Mucosa of descending colon (tissue), 3 donors: ENCODE measurements around the gene CNDP1. TPM values are rescaled to one million over a fixed set of nuclear protein-coding genes. Genes with fewer than 3 reads are reported as not detected.

Experiments used
- ATAC-seq: fragments of 200-7000 bp; cut with Tn5 transposase; one replicate; pipeline ENCODE4 v1.9.1; 2020; ENCODE audit warnings: mild to moderate bottlenecking, moderate library complexity
- DNase-seq, 3 donors: peaks; one replicate each; pipeline ENCODE4 v3.0.0-alpha.2; 2020
- H3K36me3 ChIP-seq: fragments of 200-600 bp; one replicate; pipeline ENCODE4 v1.8.0; 2021; ENCODE audit warnings: low read depth, mild to moderate bottlenecking
- H3K4me1 ChIP-seq: fragments of 200-600 bp; one replicate; pipeline ENCODE4 v1.8.0; 2021; ENCODE audit warnings: low read depth, mild to moderate bottlenecking
- H3K4me3 ChIP-seq: fragments of 200-600 bp; one replicate; pipeline ENCODE4 v1.8.0; 2021; ENCODE audit warnings: mild to moderate bottlenecking
- H3K9me3 ChIP-seq: fragments of 200-600 bp; one replicate; pipeline ENCODE4 v1.8.0; 2021; ENCODE audit warnings: mild to moderate bottlenecking
- intact Hi-C, 2 donors: fragments of 100-400 bp; cut with DNase I in 1 of 2; cut with micrococcal nuclease in 1 of 2; formaldehyde crosslinking; loops; one replicate each; pipeline versions ENCODE4 v1.11.0 to v1.11.1; 2022; cut with DNase I, micrococcal nuclease
- total RNA-seq, 3 donors: library from RNA; stranded (reverse); fragmentation: NEBNext Ultra II Directional in 2 of 3; extraction: Animal tissue kit (Norgen Biotek cat#: 25700) in 2 of 3; gene quantifications; one replicate each; pipeline versions ENCODE4 v1.2.1 to v1.2.4, GENCODE V29; 2021 to 2023
- TF ChIP-seq, protein P1 (sequence below): fragments of 200-600 bp; IDR thresholded peaks from one replicate; pipeline ENCODE4 v1.8.0; 2022; ENCODE audit warnings: antibody characterized with exemption, mild to moderate bottlenecking
- donor health status: DM: no; HTN: no; CAD: no; lungs with moderate emphysema.
- donor health status: DM: no; HTN: no; CAD: no.
- donor health status: DM: no; HTN: yes; CAD: no.

CNDP1 gene
- total RNA-seq, 3 donors from 2014 or later: 0.19 to 0.32 (median 0.19) TPM

DNA sequence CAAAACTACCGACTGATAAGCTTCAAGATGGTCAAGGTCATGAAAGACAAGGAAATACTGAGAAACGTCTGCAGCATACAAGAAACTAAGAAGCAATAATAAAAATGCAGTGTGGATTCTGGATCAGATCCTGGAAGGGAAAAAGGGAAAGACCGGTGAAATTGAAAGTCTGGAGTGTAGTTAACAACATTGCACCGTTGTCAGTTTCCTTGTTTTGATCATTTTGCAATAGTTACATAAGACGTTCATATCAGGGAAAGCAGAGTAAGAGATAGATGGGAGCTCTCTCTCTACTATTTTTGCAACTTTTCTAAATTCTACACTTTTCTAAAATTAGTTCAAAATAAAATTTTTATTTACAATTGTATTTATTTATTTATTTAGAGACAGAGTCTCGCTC, 48.3 kb downstream of the CNDP1 start:
- no peaks in the 10 kb centered on the region for H3K9me3 ChIP-seq
- TF ChIP-seq, protein P1, sequence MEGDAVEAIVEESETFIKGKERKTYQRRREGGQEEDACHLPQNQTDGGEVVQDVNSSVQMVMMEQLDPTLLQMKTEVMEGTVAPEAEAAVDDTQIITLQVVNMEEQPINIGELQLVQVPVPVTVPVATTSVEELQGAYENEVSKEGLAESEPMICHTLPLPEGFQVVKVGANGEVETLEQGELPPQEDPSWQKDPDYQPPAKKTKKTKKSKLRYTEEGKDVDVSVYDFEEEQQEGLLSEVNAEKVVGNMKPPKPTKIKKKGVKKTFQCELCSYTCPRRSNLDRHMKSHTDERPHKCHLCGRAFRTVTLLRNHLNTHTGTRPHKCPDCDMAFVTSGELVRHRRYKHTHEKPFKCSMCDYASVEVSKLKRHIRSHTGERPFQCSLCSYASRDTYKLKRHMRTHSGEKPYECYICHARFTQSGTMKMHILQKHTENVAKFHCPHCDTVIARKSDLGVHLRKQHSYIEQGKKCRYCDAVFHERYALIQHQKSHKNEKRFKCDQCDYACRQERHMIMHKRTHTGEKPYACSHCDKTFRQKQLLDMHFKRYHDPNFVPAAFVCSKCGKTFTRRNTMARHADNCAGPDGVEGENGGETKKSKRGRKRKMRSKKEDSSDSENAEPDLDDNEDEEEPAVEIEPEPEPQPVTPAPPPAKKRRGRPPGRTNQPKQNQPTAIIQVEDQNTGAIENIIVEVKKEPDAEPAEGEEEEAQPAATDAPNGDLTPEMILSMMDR: no peak
- H3K36me3 ChIP-seq: no peaks in the 10 kb centered on the region
- DNase-seq (no peak), ATAC-seq (no peak)
- H3K4me1 ChIP-seq: no peaks in the 10 kb centered on the region
- intact Hi-C loops: no loop called here
- no peak overlapping the region for H3K4me3 ChIP-seq

DNA sequence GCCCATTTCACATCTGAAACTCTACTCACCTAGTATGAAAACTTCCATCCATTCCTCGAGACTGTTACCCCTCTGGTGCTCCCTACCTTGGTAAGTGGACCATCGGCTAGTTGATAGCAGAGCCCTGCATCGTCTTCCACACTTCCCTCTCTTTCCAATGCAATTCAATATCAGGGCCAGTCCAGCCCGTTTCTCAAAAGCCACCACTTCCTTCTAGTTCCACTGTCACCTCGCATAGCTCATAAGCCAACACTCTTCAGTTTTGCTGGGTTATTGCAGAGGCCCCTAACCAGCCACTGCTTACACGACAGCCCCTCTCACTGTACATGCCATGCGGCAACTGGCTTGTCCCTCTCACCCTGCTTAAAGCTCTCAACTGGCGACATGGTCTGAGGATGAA, 53.1 kb downstream of the CNDP1 start:
- Histone ChIP-seq H3K4me3 (no peak overlapping the region), H3K9me3 (no peaks in the 10 kb centered on the region), H3K36me3 (no peaks in the 10 kb centered on the region), H3K4me1 (no peaks in the 10 kb centered on the region)
- TF ChIP-seq, protein P1: no peak
- DNase-seq (no peak), ATAC-seq (no peak)
- intact Hi-C loops: no loop called here

DNA sequence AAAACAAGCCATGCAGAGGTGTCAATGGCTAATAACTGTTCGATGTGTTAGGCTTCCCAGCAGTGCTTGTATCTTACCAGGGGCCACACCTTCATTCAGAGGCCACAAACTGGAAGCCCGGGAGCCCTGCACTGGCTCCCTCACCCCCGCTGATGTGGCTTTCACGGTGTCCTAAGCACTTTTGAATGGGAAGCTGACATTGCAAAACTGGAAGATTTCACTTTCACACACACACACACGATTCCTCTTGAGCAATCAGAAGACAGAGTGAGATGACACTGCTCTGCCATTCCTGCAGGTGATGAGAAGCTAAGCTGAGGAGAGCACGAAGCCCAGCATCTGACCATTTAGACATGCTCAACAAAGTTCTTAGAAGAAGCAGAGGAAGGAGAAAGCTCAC, 54.7 kb downstream of the CNDP1 start:
- H3K4me1 ChIP-seq: no peaks in the 10 kb centered on the region
- ATAC-seq (peak; percentile 39), DNase-seq (peak in 1 of 3 donors; percentile 6)
- no peak overlapping the region for H3K4me3 ChIP-seq
- no peaks in the 10 kb centered on the region for H3K36me3 ChIP-seq
- H3K9me3 ChIP-seq: no peaks in the 10 kb centered on the region
- intact Hi-C loops: no loop called here
- TF ChIP-seq, protein P1: no peak

DNA sequence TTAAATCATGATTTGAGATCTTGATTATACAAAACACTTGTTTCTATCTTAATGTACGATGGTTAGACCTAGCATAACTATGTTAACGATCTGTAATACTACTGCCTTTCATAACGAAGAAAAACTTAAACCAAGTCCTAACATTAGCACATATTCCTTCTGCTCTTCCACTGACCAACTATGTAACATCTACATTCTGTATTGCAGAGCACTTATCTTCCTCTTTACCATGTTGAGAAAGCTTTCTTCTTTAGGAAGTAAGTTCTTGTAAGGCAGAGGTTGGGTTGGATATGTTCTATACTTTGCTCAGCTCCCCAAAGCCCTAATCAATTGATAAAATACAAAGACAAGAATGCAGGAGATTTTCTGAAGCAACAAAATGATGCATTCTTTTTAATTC, 55.5 kb downstream of the CNDP1 start:
- H3K4me3 ChIP-seq: no peak overlapping the region
- DNase-seq (no peak), ATAC-seq (no peak)
- H3K4me1 ChIP-seq: no peaks in the 10 kb centered on the region
- H3K36me3 ChIP-seq: no peaks in the 10 kb centered on the region
- no peaks in the 10 kb centered on the region for H3K9me3 ChIP-seq
- TF ChIP-seq, protein P1: no peak
- intact Hi-C loops: no loop called here

DNA sequence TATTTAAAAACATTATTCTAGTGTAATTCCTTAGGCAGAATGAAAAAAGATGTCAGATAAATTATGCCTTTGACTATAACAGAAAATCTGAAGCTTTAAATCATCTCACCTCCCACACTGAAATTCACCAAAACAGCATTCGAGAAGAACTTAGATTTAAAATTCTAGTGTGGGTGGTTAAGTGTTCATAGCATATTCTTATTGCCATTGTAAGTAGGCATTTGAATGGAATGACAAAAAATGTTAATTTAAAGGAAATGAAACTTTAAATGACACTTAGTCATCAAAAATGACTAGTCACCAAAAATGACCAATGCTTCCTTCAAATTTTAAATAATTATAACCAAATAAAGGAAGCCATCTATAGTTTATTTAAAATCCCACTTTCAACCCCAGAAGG, 56.4 kb downstream of the CNDP1 start:
- no peaks in the 10 kb centered on the region for H3K36me3 ChIP-seq
- peaks cover under 1% of the 10 kb centered on the region for H3K4me1 ChIP-seq
- TF ChIP-seq, protein P1: no peak
- DNase-seq: no peak
- ATAC-seq: no peak
- intact Hi-C loops: no loop called here
- no peaks in the 10 kb centered on the region for H3K9me3 ChIP-seq
- no peak overlapping the region for H3K4me3 ChIP-seq

GRCh38 chr18:74595431-74595830, 61.1 kb downstream of the CNDP1 start:
- Histone ChIP-seq H3K4me1 (peaks cover 18% of the 10 kb centered on the region), H3K4me3 (no peak overlapping the region), H3K36me3 (no peaks in the 10 kb centered on the region), H3K9me3 (no peaks in the 10 kb centered on the region)
- TF ChIP-seq, protein P1: no peak
- no peak for DNase-seq
- intact Hi-C loops: no loop called here
- ATAC-seq: no peak
